Neuronal stem cell (in vitro differentiated cells): ENCODE measurements around the gene LLGL2.
A peak's percentile ranks its signal among the peaks of the same experiment; 100 is the strongest.

Experiments used
- DNase-seq: peaks from one replicate; pipeline ENCODE4 v3.0.0-alpha.2; 2013; ENCODE audit warnings: low spot score
- H2AFZ ChIP-seq: one replicate; pipeline ENCODE4 v1.6.1; 2013; ENCODE audit warnings: mild to moderate bottlenecking, low read length, inconsistent platforms
- H2AK5ac ChIP-seq: 2 replicates; pipeline ENCODE4 v1.6.1; 2013; ENCODE audit warnings: low read depth, mild to moderate bottlenecking, inconsistent platforms, low read length, moderate library complexity, mixed read lengths
- H2BK120ac ChIP-seq: 2 replicates; pipeline ENCODE4 v1.6.1; 2013; ENCODE audit warnings: low read depth, mild to moderate bottlenecking, inconsistent platforms, low read length, moderate library complexity, mixed read lengths
- H2BK12ac ChIP-seq: one replicate; pipeline ENCODE4 v1.6.1; 2013; ENCODE audit warnings: low read length, inconsistent platforms
- H2BK15ac ChIP-seq: 2 replicates; pipeline ENCODE4 v1.6.1; 2013; ENCODE audit warnings: mild to moderate bottlenecking, low read length, inconsistent platforms, mixed read lengths
- H2BK5ac ChIP-seq: one replicate; pipeline ENCODE4 v1.6.1; 2013; ENCODE audit warnings: inconsistent platforms, mild to moderate bottlenecking, low read length, moderate library complexity
- H3K14ac ChIP-seq: one replicate; pipeline ENCODE4 v1.6.1; 2013; ENCODE audit warnings: low read length, inconsistent platforms
- H3K18ac ChIP-seq: 2 replicates; pipeline ENCODE4 v1.6.1; 2013; ENCODE audit warnings: low read length, inconsistent platforms
- H3K23ac ChIP-seq: 2 replicates; pipeline ENCODE4 v1.6.1; 2013; ENCODE audit warnings: low read depth, mild to moderate bottlenecking, mixed read lengths, low read length, inconsistent platforms; ENCODE audit not compliant: poor library complexity
- H3K27ac ChIP-seq: replicated peaks from 3 replicates; pipeline ENCODE4 v1.5.1; 2013; ENCODE audit warnings: low read length, inconsistent platforms
- H3K27me3 ChIP-seq, 3 experiments: 2 replicates each; pipeline ENCODE4 v1.6.1; 2013; ENCODE audit warnings: low read length in 3 of 3, mild to moderate bottlenecking in 2 of 3, inconsistent platforms in 1 of 3, low read depth in 1 of 3, mixed read lengths in 1 of 3, moderate library complexity in 1 of 3; ENCODE audit not compliant: control insufficient read depth in 3 of 3, insufficient read depth in 3 of 3
- H3K36me3 ChIP-seq, 2 donors: replicated peaks in 1 of 2; 2 replicates each; pipeline ENCODE4 v1.6.1; 2013; ENCODE audit warnings: low read length in 2 of 2; ENCODE audit not compliant: control insufficient read depth in 2 of 2, insufficient read depth in 2 of 2
- H3K4ac ChIP-seq: 2 replicates; pipeline ENCODE4 v1.6.1; 2013; ENCODE audit warnings: inconsistent platforms, mild to moderate bottlenecking, low read length, moderate library complexity
- H3K4me1 ChIP-seq, 2 donors: 1 replicate in 1 of 2; 2 replicates in 1 of 2; pipeline ENCODE4 v1.6.1; 2013; ENCODE audit warnings: low read length in 2 of 2, low read depth in 1 of 2; ENCODE audit not compliant: control insufficient read depth in 2 of 2, insufficient read depth in 1 of 2
- H3K4me2 ChIP-seq: one replicate; pipeline ENCODE4 v1.6.1; 2013; ENCODE audit warnings: mild to moderate bottlenecking, low read length, inconsistent platforms; ENCODE audit not compliant: insufficient read depth, poor library complexity, severe bottlenecking
- H3K4me3 ChIP-seq, 2 donors: 2 replicates each; pipeline ENCODE4 v1.5.1; 2013; ENCODE audit warnings: low read length in 2 of 2, mild to moderate bottlenecking in 2 of 2, inconsistent platforms in 1 of 2, moderate library complexity in 1 of 2
- H3K79me1 ChIP-seq: one replicate; pipeline ENCODE4 v1.6.1; 2013; ENCODE audit warnings: low read depth, mild to moderate bottlenecking, inconsistent platforms, low read length, moderate library complexity
- H3K9ac ChIP-seq: one replicate; pipeline ENCODE4 v1.6.1; 2013; ENCODE audit warnings: mild to moderate bottlenecking, low read depth, low read length, inconsistent platforms; ENCODE audit not compliant: poor library complexity
- H3K9me3 ChIP-seq, 2 donors: replicated peaks in 1 of 2; 2 replicates each; pipeline versions ENCODE3 to v1.6.1; 2013; ENCODE audit warnings: low read length in 2 of 2, mild to moderate bottlenecking in 2 of 2, inconsistent platforms in 1 of 2, low read depth in 1 of 2, mixed read lengths in 1 of 2, moderate library complexity in 1 of 2; ENCODE audit not compliant: control insufficient read depth in 2 of 2, insufficient read depth in 1 of 2
- H4K8ac ChIP-seq: one replicate; pipeline ENCODE4 v1.6.1; 2013; ENCODE audit warnings: low read depth, mild to moderate bottlenecking, inconsistent platforms, low read length, moderate library complexity
- H4K91ac ChIP-seq: one replicate; pipeline ENCODE4 v1.6.1; 2013; ENCODE audit warnings: low read length, low read depth, mild to moderate bottlenecking, inconsistent platforms; ENCODE audit not compliant: poor library complexity
- WGBS, 2 donors: extraction: QIAGEN DNeasy Blood & Tissue Kit; methylation state at CpG; one replicate each; pipeline ENCODE4 v1.1.7; 2013; ENCODE audit warnings: missing lambda C conversion rate in 2 of 2, mixed read lengths in 1 of 2; ENCODE audit not compliant: insufficient read length in 2 of 2, insufficient replicate concordance in 1 of 2; ENCODE audit errors: extremely low coverage in 2 of 2; 5-methylcytosine and 5-hydroxymethylcytosine counted together

LLGL2 gene

GRCh38 chr17:75570034-75570676, 44.7 kb downstream of the LLGL2 start:
- no peak overlapping the region for H4K8ac ChIP-seq
- H3K36me3 ChIP-seq, result peaks cover 0 to 5% of the 10 kb centered on the region in 2 donors
- no peak overlapping the region for H3K4ac ChIP-seq
- H2BK120ac ChIP-seq, result no peak overlapping the region
- H3K23ac ChIP-seq, result no peak overlapping the region
- H3K4me3 ChIP-seq, result no peak overlapping the region
- peaks cover 0 to 12% (median 0%) of the 10 kb centered on the region in 3 experiments for H3K27me3 ChIP-seq
- H3K4me1 ChIP-seq, result peaks cover 0 to 15% of the 10 kb centered on the region in 2 donors
- peak overlapping the region; percentile 70 for H3K9ac ChIP-seq
- WGBS, 2 donors, result no CpG with 5 or more reads among the region's 35 CpGs
- no peak overlapping the region for H2AK5ac ChIP-seq
- no peak overlapping the region for H2BK5ac ChIP-seq
- peak overlapping the region; percentile 90 for H2AFZ ChIP-seq
- H2BK12ac ChIP-seq, result no peak overlapping the region
- H3K18ac ChIP-seq, result peak overlapping the region; percentile 35
- H3K9me3 ChIP-seq, result no peaks in the 10 kb centered on the region
- no peak overlapping the region for H3K27ac ChIP-seq
- peaks cover 6% of the 10 kb centered on the region for H3K79me1 ChIP-seq
- H3K14ac ChIP-seq, result no peak overlapping the region
- no peak overlapping the region for H2BK15ac ChIP-seq
- H3K4me2 ChIP-seq, result no peak overlapping the region
- H4K91ac ChIP-seq, result no peak overlapping the region
- no peak for DNase-seq

GRCh38 chr17:75570772-75571171, 45.3 kb downstream of the LLGL2 start:
- H2BK120ac ChIP-seq, result no peak overlapping the region
- H2AK5ac ChIP-seq, result no peak overlapping the region
- no peak for DNase-seq
- H2AFZ ChIP-seq, result peak overlapping the region; percentile 90
- no CpG with 5 or more reads among the region's 11 CpGs for WGBS, 2 donors
- H3K18ac ChIP-seq, result no peak overlapping the region
- no peak overlapping the region for H4K8ac ChIP-seq
- H3K4me3 ChIP-seq, result no peak overlapping the region
- H2BK15ac ChIP-seq, result no peak overlapping the region
- H3K79me1 ChIP-seq, result peaks cover 3% of the 10 kb centered on the region
- no peak overlapping the region for H3K4me2 ChIP-seq
- H3K23ac ChIP-seq, result no peak overlapping the region
- peaks cover 0 to 7% of the 10 kb centered on the region in 2 donors for H3K36me3 ChIP-seq
- no peak overlapping the region for H2BK12ac ChIP-seq
- H3K9me3 ChIP-seq, result no peaks in the 10 kb centered on the region
- no peak overlapping the region for H3K9ac ChIP-seq
- H3K14ac ChIP-seq, result no peak overlapping the region
- H3K27ac ChIP-seq, result no peak overlapping the region
- H3K4me1 ChIP-seq, result peaks cover 0 to 15% of the 10 kb centered on the region in 2 donors
- H3K4ac ChIP-seq, result peak overlapping the region; percentile 23
- no peak overlapping the region for H2BK5ac ChIP-seq
- H4K91ac ChIP-seq, result no peak overlapping the region
- peaks cover 0 to 13% (median 0%) of the 10 kb centered on the region in 3 experiments for H3K27me3 ChIP-seq

- H3K14ac ChIP-seq, result no peak overlapping the region
- peak overlapping the region; percentile 10 for H2BK12ac ChIP-seq
- no peak overlapping the region for H2AK5ac ChIP-seq
- H3K27ac ChIP-seq, result no peak overlapping the region
- H4K8ac ChIP-seq, result no peak overlapping the region
- no peak overlapping the region for H2BK120ac ChIP-seq
- H3K9ac ChIP-seq, result no peak overlapping the region
- no peak overlapping the region for H4K91ac ChIP-seq
- H3K36me3 ChIP-seq, result peaks cover 0 to 7% of the 10 kb centered on the region in 2 donors
- peak overlapping the region; percentile 90 for H2AFZ ChIP-seq
- H3K4me3 ChIP-seq, result no peak overlapping the region
- H2BK5ac ChIP-seq, result peak overlapping the region; percentile 53
- H3K4ac ChIP-seq, result peak overlapping the region; percentile 23
- H3K18ac ChIP-seq, result no peak overlapping the region
- H3K9me3 ChIP-seq, result peaks cover 0 to 2% of the 10 kb centered on the region in 2 donors
- H3K4me2 ChIP-seq, result no peak overlapping the region
- H3K79me1 ChIP-seq, result peaks cover 3% of the 10 kb centered on the region
- no peak overlapping the region for H2BK15ac ChIP-seq
- no CpG with 5 or more reads among the region's 15 CpGs for WGBS, 2 donors
- H3K23ac ChIP-seq, result peak overlapping the region; percentile 55
- peaks cover 0 to 15% of the 10 kb centered on the region in 2 donors for H3K4me1 ChIP-seq
- no peak for DNase-seq
- peaks cover 0 to 14% (median 0%) of the 10 kb centered on the region in 3 experiments for H3K27me3 ChIP-seq
Observed at GRCh38 chr17:75571197-75571884, 45.8 kb downstream of the LLGL2 start.

GRCh38 chr17:75571885-75572215, 46.4 kb downstream of the LLGL2 start:
- peaks cover 0 to 14% (median 0%) of the 10 kb centered on the region in 3 experiments for H3K27me3 ChIP-seq
- no peak overlapping the region for H3K27ac ChIP-seq
- DNase-seq, result no peak
- H3K9ac ChIP-seq, result no peak overlapping the region
- peaks cover 0 to 2% of the 10 kb centered on the region in 2 donors for H3K9me3 ChIP-seq
- H3K18ac ChIP-seq, result no peak overlapping the region
- peak overlapping the region; percentile 90 for H2AFZ ChIP-seq
- no peak overlapping the region for H2BK15ac ChIP-seq
- no peak overlapping the region for H3K14ac ChIP-seq
- peaks cover 0 to 15% of the 10 kb centered on the region in 2 donors for H3K4me1 ChIP-seq
- H2BK5ac ChIP-seq, result no peak overlapping the region
- H3K4ac ChIP-seq, result no peak overlapping the region
- H3K23ac ChIP-seq, result peak overlapping the region; percentile 55
- no peak overlapping the region for H3K4me2 ChIP-seq
- H4K91ac ChIP-seq, result no peak overlapping the region
- WGBS, 2 donors, result no CpG with 5 or more reads among the region's 16 CpGs
- no peak overlapping the region for H3K4me3 ChIP-seq
- no peak overlapping the region for H2BK120ac ChIP-seq
- H3K36me3 ChIP-seq, result peaks cover 0 to 7% of the 10 kb centered on the region in 2 donors
- H2BK12ac ChIP-seq, result no peak overlapping the region
- H2AK5ac ChIP-seq, result no peak overlapping the region
- peaks cover 3% of the 10 kb centered on the region for H3K79me1 ChIP-seq
- H4K8ac ChIP-seq, result no peak overlapping the region
